ENCODE data around the gene SYTL5.

SYTL5 gene

GRCh38 chrX:38050806-38051205, 44.5 kb downstream of the SYTL5 start:
- Histone ChIP-seq H3K79me2 (ENCODE audit: insufficient read depth, low read depth) (no peaks in the 10 kb centered on the region), H3K36me3 (ENCODE audit: insufficient read depth) (no peaks in the 10 kb centered on the region), H2AFZ (ENCODE audit: low read depth) (no peak overlapping the region), H3K9ac (no peak overlapping the region), H4K20me1 (ENCODE audit: insufficient read depth) (no peaks in the 10 kb centered on the region), H3K27me3 (ENCODE audit: insufficient read depth, low read depth) (no peaks in the 10 kb centered on the region), H3K27ac (no peak overlapping the region), H3K4me3 (IDR thresholded peaks at IDR 0.05; ENCODE audit: insufficient read depth, low read depth, low read length) (no peak overlapping the region), H3K4me1 (ENCODE audit: low read depth, poor library complexity, severe bottlenecking) (no peaks in the 10 kb centered on the region), H3K4me2 (no peak overlapping the region)
- no peak for TF ChIP-seq CTCF (conservative IDR thresholded peaks at IDR 0.05; ENCODE audit: low read depth, low read length)

GRCh38 chrX:38052096-38052495, 45.7 kb downstream of the SYTL5 start:
- Histone ChIP-seq H3K9ac (no peak overlapping the region), H3K27ac (no peak overlapping the region), H3K79me2 (ENCODE audit: insufficient read depth, low read depth) (no peaks in the 10 kb centered on the region), H3K36me3 (ENCODE audit: insufficient read depth) (no peaks in the 10 kb centered on the region), H3K27me3 (ENCODE audit: insufficient read depth, low read depth) (no peaks in the 10 kb centered on the region), H3K4me2 (no peak overlapping the region), H2AFZ (ENCODE audit: low read depth) (no peak overlapping the region), H3K4me3 (IDR thresholded peaks at IDR 0.05; ENCODE audit: insufficient read depth, low read depth, low read length) (no peak overlapping the region), H3K4me1 (ENCODE audit: low read depth, poor library complexity, severe bottlenecking) (no peaks in the 10 kb centered on the region), H4K20me1 (ENCODE audit: insufficient read depth) (no peaks in the 10 kb centered on the region)
- TF ChIP-seq CTCF (conservative IDR thresholded peaks at IDR 0.05; ENCODE audit: low read depth, low read length): no peak

GRCh38 chrX:38055170-38055847, 49.0 kb downstream of the SYTL5 start:
- H3K36me3 ChIP-seq (ENCODE audit: insufficient read depth): no peaks in the 10 kb centered on the region
- no peak overlapping the region for H3K27ac ChIP-seq
- H4K20me1 ChIP-seq (ENCODE audit: insufficient read depth): no peaks in the 10 kb centered on the region
- no peak overlapping the region for H3K4me2 ChIP-seq
- H3K9ac ChIP-seq: no peak overlapping the region
- no peak overlapping the region for H3K4me3 ChIP-seq (IDR thresholded peaks at IDR 0.05; ENCODE audit: insufficient read depth, low read depth, low read length)
- no peaks in the 10 kb centered on the region for H3K79me2 ChIP-seq (ENCODE audit: insufficient read depth, low read depth)
- no peak overlapping the region for H2AFZ ChIP-seq (ENCODE audit: low read depth)
- TF ChIP-seq CTCF (conservative IDR thresholded peaks at IDR 0.05; ENCODE audit: low read depth, low read length): no peak
- H3K4me1 ChIP-seq (ENCODE audit: low read depth, poor library complexity, severe bottlenecking): no peaks in the 10 kb centered on the region
- no peaks in the 10 kb centered on the region for H3K27me3 ChIP-seq (ENCODE audit: insufficient read depth, low read depth)

DNA sequence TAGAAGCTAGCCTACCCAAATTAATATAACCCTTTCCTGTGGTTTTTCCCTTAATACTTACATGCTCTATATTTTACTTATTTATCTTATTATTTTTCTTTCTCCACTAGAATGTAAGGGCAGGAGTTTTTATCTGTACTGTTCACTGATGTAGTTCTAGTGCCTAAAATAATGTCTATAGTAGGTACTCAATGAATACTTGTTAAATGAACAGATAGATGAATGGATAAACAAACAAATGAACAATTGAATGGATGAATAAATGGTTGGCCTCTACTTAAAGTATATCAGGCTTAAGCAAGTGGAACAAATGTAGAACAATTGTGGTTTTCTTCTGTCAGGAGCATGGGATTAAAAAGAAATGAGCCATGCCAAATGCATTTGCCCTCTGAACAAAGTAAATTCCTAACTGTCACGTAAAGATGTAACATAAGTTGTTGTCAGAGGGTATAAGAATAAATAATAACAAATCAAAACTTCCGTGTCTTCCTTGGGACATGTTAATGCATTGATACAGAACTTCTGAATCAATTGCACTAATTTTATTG, 54.1 kb downstream of the SYTL5 start:
- Histone ChIP-seq H4K20me1 (ENCODE audit: insufficient read depth) (no peaks in the 10 kb centered on the region), H3K36me3 (ENCODE audit: insufficient read depth) (no peaks in the 10 kb centered on the region), H2AFZ (ENCODE audit: low read depth) (no peak overlapping the region), H3K4me1 (ENCODE audit: low read depth, poor library complexity, severe bottlenecking) (no peaks in the 10 kb centered on the region), H3K27ac (no peak overlapping the region), H3K9ac (no peak overlapping the region), H3K4me2 (no peak overlapping the region), H3K27me3 (ENCODE audit: insufficient read depth, low read depth) (no peaks in the 10 kb centered on the region), H3K79me2 (ENCODE audit: insufficient read depth, low read depth) (no peaks in the 10 kb centered on the region), H3K4me3 (IDR thresholded peaks at IDR 0.05; ENCODE audit: insufficient read depth, low read depth, low read length) (no peak overlapping the region)
- no peak for TF ChIP-seq CTCF (conservative IDR thresholded peaks at IDR 0.05; ENCODE audit: low read depth, low read length)

Measured in KMS-11 (cell line).